ENCODE data around the gene PTPRN2. TPM values are rescaled to one million over a fixed set of nuclear protein-coding genes. Genes with fewer than 3 reads are reported as not detected.

Gene PTPRN2
- under 0.01 and 0.05 TPM in 2 replicates for total RNA-seq

DNA sequence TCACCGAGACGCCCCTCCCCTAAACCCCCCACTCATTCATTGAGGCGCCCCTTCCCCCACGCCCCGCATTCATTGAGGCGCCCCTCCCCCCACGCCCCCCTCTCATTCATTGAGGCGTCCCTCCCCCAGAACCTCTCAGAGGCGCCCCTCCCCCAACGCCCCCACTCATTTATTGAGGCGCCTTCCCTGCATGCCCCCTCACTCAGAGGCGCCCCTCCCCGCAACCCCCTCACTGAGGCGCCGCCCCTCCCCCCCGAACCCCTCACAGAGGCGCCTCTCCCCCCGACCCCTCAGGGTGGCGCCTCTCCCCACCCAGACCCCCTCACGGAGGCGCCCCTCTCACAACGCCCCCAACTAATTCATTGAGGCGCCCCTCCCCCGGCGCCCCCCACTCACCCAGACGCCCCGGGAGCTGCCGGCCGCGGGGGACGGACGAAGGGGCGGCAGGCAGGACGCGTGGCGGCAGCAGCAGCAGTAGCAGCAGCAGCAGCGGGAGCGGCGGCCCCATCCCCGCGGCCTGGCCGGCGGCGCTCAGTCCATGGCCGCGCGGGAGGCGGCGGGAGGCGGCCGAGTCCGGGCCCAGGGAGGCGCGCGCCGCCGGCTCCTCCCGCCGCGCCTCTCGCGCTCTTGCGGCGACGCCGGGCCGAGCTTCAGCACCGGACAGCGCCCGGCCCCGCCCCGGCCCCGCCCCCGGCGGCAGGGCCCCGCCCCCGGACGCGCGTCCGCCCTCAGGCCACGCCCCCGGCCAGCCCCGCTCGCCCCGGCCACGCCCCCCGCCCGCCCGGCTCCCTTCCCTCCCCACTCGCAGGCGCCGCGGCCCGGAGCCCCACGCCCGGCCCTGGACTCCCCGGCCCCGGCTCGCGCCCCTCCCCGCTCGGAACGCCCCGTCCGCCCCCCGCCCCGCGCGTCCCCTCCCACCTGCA lies at the start of gene PTPRN2:
Gene PTPRN2, minus strand, starts transcription at position 662 of the 923 bp plus-strand sequence.

Other genes with a start within 250 kb of the PTPRN2 start
- 6.2 and 24.4 TPM in 2 replicates for gene NCAPG2, start 117.0 kb upstream of the PTPRN2 start, total RNA-seq
- 111 and 123 TPM in 2 replicates for gene ESYT2, start 241.7 kb upstream of the PTPRN2 start, total RNA-seq

Measured in smooth muscle cell of the umbilical artery (primary cell).